GM21526 (cell line): ENCODE measurements around the gene UCP3.

Experiments used
- ATAC-seq: cut with Tn5 transposase; IDR thresholded peaks from one replicate; pipeline ENCODE4 v1.9.1; 2021; ENCODE audit warnings: moderate library complexity; ENCODE audit not compliant: unreplicated experiment, low FRiP score

The UCP3 gene

DNA sequence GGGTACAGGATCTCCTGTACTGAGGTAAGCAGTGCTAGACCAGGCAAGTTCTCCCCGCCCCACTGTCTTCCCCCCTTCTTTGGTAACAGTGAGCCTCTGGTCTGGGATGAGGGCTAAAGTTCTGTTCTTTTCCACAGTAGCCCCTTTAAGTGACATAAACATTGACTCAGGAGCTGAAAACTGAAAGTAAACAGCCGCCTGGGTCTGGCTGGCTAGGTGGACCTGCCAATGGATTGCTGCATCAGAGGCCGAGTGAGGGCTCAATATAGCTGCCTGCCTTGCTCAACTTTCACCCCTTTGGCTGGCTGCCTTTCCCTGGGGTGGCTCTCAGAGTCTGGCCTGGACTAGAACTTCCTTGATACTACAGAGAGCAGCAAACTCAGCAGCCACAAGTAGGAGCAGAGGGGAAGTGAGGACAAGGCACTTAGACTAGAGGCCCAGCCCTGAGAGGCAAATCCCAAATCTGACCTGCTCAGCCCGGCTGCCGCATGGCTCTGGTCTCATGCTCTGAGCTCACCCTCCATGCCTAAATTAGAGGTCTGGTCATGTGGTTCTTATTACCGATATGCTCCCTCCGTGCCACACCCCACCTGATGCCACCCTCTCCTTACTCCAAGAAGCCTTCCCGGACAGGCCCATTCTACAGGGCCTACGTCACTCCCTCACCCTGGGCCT is 9.6 kb upstream of the UCP3 start:
- no peak for ATAC-seq

DNA sequence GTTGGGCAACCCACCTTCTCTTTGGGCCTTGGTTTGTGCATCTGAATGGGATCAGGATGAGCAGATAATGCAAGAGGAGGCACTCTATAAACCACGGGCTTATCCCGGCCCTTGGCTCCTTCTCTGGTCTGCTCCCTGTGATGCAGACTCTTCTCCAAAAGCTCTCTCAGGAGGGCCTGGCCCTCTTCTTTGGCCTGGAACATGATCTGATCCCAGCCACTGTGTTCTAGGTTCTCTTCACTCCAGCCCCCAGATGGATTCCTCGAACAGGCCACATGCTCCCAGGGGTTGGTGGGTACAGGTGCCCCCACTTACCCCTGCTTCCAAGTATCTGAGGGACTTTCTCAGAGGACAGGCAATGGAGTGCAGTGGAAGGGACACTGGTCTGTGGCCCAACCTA is 8.7 kb upstream of the UCP3 start:
- no peak for ATAC-seq

DNA sequence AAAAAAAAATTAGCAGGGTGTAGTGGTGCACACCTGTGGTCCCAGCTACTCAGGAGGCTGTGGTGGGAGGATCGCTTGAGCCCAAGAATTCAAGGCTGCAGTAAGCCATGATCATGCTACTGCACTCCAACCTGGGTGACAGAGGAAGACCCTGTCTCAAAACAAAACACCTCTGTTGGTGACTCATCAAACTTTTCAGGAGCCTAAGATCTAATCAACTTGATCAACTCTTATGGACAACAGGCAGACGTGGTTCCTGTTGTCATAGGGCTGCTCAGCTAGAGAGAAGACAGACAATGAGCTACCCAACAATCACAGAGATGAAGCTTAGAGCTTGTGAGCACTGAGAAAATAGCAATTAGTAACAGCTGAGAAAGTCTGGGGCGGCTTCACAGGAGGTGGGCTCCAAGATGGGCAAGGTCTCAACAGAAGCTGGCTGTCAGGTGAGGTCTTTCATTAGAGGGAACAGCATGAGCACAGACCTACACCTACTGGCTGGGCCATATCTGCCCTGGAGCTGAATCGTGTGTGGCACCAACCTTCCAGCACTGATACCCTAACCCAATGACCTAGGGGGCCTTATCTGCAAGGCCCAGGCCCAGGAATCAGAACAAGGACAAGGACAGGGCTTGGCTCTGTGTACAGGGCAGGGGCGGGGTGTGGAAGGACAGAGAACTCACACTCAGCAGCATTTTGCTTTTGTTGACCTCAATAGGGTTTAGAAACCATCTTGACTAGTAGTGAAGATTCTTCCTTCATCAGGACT is 7.2 kb upstream of the UCP3 start:
- no peak for ATAC-seq

DNA sequence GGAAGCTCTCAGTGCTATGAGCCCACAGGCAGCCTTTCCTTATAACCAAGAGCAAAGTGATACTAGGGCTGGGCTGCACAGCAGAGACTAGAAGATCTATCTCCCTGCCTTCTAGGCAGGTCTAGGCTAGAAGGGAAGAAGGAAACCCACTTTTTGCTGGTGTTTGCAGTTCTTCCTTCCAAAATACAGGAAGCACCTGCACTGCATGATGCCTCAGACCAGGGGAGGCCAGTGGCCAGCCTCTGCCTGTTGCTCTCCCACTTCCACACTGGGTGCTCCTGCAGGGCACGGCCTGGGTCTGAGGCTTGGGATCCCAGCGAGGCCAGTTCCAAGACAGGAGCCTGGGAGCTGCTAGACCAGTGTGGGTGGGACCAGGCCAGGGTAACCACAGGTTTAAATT is 6.0 kb upstream of the UCP3 start:
- no peak for ATAC-seq

DNA sequence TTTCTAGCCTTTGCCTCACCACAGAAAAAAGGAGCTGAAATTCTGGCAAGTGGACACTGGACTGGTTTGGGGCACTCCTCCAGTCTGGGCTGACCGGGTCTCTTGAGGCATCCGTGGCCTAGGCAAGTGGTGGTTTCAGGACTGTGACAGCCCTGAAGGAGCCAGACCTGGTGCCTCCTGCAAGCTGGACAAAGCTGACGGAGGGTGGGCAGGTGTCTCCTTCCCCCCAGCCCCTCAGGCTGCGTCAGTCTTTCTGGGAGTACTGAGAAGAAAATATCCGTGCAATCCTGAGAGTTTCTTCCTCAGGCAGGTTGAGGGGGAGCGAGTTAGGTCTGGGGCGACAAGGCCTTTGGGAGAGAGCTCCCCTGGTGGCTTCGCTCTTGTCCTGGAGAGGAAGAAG is 4.3 kb upstream of the UCP3 start:
- ATAC-seq, result no peak

DNA sequence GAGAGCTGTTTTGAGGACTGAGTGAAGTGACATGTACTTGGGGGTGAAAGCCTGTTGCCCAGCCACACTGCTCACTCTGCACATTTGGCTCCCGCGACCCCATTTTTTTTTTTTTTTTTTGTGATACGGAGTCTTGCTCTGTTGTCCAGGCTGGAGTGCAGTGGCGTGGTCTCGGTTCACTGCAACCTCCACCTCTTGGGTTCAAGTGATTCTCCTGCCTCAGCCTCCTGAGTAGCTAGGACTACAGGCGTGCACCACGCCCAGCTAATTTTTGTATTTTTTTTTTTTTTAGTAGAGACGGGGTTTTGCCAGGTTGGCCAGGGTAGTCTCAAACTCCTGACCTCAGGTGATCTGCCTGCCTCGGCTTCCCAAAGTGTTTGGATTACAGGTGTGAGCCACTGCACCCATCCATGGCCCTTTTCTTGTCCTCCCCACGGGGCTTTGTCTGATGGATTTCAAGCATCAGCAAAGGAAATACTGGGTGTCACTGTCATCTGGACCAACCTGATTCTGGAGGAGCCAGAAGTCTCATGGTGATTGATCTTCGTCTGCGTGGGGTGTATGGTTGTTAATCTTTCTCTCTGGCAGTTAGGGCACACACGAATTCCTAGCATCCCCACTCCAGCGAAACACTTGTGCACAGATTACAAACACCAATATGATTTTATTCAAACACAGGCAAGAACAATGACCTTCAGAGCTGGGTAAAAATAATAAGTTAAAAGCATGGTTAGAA is 3.4 kb upstream of the UCP3 start:
- no peak for ATAC-seq

DNA sequence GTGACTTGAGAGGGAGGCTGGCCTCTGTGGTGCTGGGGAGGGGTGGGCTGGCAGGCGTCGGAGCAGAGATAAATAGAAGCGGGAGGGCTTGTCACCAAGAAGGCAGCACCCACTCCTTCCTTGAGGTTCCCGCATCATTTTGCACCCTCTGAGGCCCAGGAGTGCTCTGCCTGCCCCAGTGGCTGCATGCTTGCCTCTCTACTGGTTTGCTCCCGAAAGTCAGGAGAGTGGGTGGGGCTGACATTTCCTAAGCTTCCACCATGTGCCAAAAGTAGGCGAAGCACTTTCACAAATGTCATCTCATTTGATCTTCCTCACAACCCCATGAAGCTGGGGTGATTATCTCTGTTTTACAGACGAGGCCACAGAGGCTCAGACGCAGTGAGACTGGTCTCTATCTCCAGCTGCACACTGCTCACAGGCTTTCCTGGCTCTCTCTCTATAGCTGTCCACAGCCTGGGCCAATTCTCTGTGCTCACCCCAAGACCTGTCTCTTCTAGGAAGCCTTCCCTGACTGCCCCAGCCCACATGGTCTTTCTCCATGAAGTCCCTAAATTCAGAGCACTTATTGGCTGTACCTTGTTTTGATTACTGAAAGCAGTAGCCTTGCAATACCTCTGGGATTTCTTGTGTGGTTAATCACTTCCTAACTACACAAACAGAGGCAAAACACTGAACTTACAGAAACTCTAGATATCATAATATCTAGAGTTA is 2.6 kb upstream of the UCP3 start:
- no peak for ATAC-seq

DNA sequence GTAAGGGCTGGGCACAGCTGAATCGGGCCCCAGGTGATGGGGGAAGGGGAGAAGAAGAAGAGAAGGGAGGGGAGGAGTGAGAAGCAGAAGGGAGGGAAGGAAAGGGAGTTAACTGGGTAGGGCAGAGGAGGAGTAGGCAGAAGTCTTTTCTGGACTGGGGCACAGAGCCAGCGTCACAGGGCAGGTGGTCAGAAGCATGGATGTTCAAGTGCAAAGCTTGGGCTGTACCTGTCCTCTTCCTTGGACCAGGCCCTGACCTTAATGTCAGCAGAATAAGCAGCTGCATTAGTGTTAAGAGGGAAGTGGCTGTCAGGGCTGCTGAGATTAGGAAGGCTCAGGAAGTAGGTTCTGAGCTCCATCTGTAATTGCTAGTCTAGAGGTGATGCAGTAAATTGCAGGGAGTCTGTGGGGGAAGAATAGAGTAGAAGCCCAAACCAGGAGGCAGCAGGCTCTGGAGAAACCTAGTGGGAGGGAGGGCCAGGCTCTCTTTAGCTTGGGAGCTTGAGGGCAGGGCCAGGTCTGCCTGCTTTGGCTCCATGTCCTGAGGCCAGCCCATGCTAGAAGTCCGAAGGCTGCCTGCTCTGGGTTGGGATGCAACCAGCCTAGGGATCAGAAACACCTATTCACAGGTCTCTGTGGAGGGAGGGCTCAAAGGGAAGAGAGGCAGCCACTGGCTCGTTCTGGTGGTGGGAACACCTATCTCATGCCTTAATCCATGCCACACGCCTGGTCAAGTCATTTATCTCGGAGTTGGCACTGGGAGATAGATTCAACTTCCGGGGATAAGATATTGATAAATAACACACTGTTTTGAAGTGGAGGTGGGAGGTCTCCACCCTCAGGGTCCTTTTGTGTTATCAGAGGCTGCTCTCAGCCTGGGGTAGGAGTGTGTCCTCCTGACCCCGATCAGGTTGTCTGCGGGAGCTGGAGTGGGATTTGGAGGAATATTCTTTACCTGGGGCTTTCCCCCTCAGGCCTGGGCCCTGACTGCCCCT is 1.7 kb upstream of the UCP3 start:
- no peak for ATAC-seq

DNA sequence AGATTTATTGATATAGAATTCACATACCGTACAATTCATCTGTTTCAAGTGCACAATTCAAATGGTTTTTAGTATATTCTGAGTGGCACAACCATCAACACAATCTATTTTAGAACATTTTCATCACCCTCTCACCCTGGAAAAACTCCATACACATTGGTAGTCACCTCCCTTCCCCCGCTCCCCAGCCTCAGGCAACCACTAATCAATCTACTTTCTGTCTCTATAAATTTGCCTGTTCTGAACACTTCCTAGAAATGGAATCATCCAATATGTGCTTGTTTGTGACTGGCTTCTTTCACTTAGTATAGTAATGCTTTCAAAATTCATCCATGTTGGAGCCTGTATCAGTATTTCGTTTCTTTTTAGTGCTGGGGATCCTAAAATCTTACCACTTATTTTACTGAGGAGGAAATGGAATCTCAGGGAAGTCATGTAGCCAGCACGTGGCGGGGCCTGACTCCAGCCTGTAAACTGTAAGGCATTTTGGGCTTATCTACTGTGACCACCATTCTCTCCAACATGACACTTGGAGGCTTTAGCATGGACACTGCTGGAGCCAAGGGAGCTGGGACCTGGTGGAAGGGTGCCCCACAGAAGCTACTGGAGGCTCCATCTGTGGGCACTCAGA is 905 bp upstream of the UCP3 start:
- ATAC-seq, result no peak

DNA sequence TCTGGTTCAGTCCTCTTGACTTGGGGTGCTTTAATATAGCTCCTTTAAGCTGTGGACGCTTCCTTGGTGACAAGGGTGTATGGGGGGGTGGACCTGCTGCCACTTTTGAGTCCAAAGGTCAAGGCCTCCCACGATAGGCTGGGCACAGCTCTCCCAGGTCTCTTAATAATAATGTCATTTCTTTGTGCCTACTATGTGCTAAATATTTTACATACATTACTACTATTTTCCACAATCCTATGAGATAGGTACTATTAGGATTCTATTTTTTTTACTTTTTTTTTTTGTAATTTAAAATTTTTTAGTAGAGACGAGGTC is 304 bp upstream of the UCP3 start:
- no peak for ATAC-seq

DNA sequence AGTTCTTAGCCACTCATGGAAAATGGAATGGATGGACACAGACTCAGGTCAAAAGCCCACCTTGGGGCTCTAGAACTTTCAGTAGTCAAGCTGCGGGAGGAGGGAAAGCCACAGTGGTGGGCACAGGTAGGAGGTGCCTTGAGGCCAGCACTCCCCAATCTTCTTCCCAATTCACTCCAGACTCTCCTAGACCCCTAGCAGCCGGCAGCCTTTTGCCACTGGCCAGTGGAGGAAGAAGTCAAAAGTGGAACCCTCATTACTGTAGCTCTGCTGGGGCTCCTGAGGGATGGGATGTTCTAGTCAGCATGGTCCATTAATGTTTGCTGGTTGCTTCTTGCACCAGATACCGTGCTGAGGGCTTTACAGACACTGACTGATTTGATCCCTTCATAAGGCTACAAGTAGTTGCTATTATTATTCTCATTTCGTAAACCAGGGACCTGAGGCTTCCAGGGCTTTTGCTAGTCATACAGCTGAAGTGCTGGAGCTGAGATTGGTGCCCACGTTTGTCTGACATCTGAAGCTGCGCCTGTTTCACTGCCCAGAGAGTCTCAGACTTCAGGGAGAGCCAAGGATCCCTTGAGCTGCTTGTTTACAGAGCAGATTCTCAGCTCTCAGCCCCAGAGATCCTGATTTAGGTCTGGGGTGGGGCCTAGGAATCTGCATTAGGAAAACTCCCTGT is 1.1 kb downstream of the UCP3 start:
- ATAC-seq, result no peak

DNA sequence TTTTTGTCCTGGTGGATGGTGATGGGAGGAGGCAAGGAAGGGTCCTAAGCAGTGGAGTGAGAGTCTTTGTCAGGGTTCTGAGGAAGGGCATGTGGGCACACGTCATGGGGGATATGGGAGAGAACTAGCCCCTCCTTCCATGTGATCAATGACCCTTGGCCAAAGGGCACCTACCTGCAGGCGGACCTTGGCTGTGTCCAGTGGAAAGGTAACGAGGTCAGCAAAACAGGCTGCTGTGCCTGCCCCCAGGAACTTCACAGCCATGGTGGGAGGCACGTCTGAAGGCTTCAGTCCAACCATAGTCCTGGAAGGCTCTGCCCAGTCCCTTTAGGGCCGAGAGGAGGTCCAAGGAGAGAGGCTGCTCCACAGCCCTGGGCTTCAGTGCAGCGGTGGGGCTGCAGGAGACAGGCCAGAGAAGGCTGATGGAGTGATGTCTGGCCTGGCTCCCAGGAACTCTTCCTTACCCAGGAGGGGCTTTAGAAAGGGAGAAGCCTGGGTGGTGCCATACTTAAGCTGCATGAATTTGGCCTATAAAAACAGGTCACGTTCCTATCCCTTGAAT is 2.1 kb downstream of the UCP3 start:
- ATAC-seq, result no peak

DNA sequence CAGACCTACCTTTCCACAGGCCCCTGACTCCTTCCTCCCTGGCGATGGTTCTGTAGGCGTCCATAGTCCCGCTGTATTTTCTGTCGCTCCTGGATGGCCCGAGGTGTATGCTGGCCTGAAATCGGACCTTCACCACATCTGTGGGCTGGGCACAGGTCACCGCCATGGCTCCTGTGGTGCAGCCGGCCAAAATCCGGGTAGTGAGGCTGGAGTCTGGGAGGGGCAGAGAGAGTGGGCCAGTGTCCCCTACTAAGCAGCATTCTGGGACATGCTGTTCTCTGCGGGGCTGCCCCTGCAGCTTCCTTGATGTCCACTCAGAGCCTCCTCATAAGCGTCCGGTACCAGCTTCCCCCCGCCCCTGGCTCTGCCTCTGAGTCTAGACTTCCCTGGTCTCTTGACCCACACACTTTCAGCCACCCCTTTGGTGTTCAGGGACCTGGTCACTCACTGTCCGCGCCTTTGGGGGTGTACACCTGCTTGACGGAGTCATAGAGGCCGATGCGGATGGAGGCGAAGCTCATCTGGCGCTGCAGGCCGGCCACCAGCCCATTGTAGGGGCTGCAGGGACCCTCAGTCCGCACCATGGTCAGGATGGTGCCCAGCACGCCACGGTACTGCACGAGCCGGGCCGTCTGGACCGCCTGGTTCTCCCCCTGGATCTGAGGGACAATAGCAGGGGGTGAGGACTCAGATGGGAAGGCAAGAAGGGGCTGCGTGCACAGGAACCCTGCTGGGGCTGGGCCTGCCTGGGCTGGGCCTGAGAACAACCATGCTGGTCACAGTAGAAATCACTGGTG is 3.0 kb downstream of the UCP3 start:
- ATAC-seq, result no peak

DNA sequence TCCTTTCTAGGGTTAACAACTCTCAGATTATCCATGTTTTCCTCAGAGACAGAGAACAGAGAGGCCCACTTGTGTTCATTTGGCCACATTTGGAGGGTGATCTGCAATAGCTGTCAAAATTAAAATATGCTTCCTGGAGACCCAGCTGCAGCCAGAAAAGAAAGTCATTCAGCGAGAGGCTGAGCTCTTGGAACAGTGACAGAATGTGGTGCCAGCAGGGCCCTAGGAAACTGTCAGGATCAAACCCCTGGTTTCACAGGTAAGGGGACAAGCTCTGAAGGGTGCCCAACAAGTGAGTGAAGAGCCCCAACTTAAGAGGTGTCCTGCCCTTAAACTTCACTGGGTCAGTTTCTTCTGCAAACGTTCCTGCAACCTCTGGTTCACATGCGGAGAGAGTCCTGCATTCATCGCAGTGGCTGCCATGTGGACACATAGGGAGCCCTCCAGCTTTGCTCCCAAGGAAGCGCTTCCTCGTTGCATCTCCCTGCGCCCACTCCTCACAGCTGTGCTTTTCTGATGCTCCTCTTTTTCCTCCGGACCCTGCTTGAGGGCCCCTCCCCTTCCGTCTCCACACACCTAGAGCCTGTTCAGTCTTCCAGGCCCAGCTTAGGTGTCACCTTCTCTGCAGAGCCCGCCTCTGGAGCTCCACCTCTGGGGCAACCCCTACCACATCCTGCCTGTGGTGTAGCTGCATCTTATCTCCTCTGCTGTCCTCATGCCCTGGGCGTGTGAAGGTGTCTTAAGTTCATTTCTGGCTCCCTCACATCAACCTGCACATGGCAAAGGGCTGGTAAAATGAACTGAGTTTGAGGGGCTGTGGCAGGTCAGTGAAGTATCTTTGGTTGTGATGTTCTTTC is 3.9 kb downstream of the UCP3 start:
- no peak for ATAC-seq

DNA sequence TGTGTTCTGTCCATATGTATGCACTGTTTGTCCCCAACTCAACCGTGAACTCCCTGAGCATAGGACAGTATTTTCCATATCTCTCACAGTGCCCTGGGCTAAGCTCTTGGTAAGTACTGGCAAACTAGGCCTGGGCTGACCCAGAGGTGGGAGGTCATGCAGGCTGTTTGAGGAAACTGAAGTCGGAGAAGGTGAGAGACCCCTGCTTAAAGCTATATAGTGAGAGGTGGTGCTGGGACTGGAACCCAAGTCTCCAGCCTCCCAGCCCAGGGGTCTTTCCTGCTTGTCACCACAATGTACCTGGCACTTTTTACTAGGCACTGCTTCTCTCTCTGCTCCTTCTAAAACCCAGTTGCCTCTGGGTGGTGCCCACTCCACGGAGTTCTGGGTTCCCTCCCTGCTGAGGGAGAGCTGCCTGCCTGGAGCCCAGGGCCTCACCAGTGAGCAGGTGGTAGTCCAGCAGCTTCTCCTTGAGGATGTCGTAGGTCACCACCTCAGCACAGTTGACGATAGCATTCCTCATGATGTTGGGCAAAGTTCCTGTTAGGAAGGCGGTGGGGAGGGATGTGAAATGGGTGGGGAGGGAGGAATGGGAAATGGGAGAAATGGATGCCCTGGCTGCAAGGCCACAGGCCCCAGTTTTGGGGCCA is 4.7 kb downstream of the UCP3 start:
- ATAC-seq, result no peak

DNA sequence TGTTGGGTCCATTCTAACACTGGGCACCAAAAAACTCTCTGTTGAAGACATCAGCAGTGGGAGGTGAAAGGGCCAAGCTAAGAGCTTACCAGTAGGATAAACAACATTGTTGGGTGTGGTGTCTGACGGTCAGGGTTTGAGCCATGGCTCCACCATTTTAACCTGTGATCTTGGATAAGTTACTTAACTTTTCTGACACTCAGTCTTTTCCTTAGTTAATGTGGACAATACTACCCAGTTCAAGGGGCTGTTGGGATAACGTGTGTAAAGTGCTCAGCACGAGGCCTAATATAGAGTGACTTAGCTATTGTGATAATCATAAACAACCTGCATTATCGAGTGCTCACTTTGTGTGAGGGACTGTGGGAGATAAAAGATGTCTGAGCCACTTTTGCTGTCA is 6.1 kb downstream of the UCP3 start:
- ATAC-seq, result no peak
